Hematopoietic multipotent progenitor cell treated with erythropoietin and hydrocortisone succinate and interleukin-3 and kit ligand, for 8 days (in vitro differentiated cells): ENCODE results near the gene A2ML1.
A peak's percentile ranks its signal among the peaks of the same experiment; 100 is the strongest.
"Not testable (repeated sequence)": the region's sequence is repeated elsewhere in the genome, so short reads cannot be mapped to it uniquely, and the experiment has no call there.

Experiments used
- DNase-seq: peaks from one replicate; pipeline ENCODE4 v3.0.0-alpha.2; 2015

A2ML1 gene

GRCh38 chr12:8822298-8822697 is at the start of gene A2ML1:
Gene A2ML1, plus strand, starts transcription at chr12:8822621. Its CDS starts 31 bp downstream, at chr12:8822652.
- no peak for DNase-seq

GRCh38 chr12:8773461-8773860 is 49.0 kb upstream of the A2ML1 start:
- DNase-seq, result no peak

DNA sequence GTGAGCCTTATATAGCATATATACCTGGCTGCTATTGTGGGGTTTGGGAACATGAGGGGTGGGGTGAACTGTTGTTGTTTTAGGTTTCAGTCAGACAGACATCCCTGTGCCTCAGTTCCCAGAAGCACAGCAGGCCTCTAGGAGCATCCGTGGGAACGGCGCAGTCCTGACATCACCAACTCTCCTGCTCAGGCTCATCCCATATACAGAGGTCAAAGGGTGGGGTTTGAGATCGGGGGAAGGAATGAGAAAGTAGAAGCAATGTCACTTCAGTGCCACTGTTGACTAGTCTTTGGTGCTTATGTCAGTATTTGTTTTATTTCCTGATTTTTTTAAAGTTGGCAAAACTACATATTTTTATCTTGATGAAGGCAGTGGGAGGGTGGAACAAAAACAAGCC is 43.1 kb upstream of the A2ML1 start:
- DNase-seq, result peak; percentile 6

DNA sequence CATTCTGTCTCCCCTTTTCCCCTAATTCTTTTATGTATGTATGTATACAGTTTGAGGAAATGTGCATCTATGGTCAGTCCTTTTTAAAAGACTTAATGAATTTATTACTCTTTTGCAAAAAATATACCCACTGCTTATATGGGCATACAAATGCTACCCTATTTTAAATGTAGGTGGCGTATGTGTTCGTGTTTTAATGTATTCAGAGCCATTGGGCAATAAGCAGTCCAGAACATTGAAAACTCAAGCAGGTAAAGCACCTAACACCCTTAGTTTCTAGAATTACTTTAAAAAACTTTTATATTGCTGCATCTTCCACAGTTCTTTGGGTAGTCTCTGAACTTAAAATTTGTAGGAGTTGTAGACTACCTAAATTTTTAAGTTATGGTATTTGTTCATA is 42.6 kb upstream of the A2ML1 start:
- DNase-seq, result peak; percentile 58

DNA sequence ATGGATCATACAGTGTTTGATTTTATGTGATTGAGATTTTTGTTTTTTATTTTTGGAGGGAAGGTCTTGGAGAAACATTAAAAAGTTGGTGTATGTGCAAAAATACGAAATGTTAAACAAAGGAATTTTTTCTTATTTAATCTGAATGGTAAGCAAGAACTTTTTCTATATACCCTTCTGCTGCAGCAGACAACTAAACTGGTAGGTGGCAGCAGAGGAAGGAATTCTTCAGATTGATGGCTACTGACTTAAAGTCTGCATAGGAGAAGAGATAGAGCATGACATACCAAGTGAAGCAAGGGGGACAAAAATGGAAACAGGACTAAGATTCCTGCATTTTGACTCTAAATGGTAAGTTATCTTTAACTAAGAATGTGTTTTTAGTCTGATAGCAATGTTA is 42.0 kb upstream of the A2ML1 start:
- peak; percentile 86 for DNase-seq

- DNase-seq, result peak; percentile 94
Observed at GRCh38 chr12:8781381-8782127, 40.9 kb upstream of the A2ML1 start.

DNA sequence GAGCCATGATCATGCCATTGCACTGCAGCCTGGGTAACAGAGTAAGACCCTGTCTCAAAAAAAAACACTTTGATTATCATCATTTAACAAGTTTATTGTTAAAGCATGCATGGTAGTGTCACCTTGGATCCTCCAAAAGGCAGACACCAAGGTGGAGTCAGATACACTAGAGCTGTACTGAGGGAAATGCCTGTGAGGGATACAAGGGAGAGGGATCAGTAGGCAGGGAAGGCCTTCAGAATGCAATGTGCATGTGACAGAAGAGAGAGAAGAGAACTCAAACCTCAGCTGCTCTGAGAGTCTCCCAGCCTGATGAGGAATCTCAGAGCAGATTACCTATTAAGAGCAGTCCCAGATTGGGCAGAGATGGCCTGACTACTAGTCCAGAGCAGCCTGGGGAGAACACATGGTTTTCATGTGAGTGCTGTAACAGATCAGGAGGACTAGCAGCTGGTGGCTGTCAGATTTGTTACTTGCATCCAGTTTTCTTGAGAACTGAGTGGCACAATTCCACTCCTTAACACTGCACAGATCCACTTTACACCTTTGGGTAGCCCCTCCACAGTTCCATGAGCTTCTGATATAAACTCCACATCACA is 38.0 kb upstream of the A2ML1 start:
- no peak for DNase-seq

DNA sequence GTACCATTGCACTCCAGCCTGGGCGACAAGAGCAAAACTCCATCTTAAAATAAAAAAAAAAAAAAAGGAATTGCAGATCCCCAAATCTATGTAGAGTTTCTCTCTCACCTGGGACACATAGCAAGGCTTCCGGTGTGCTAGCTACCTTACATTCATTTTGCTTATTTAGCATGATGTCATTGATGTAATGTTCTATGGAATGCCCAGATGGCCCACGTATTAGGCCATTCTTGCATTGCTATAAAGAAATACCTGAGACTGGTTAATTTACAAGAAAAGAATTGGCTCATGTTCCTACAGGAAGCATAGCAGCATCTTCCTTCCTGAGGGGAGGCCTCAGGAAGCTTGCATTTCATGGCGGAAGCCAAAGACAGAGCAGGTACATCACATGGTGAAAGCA is 36.9 kb upstream of the A2ML1 start:
- DNase-seq, result no peak

- DNase-seq, result not testable (repeated sequence)
Observed at GRCh38 chr12:8787206-8787605, 35.2 kb upstream of the A2ML1 start.

GRCh38 chr12:8788706-8789105 is 33.7 kb upstream of the A2ML1 start:
- not testable (repeated sequence) for DNase-seq

GRCh38 chr12:8789341-8790013 is 32.9 kb upstream of the A2ML1 start:
- DNase-seq, result not testable (repeated sequence)

DNA sequence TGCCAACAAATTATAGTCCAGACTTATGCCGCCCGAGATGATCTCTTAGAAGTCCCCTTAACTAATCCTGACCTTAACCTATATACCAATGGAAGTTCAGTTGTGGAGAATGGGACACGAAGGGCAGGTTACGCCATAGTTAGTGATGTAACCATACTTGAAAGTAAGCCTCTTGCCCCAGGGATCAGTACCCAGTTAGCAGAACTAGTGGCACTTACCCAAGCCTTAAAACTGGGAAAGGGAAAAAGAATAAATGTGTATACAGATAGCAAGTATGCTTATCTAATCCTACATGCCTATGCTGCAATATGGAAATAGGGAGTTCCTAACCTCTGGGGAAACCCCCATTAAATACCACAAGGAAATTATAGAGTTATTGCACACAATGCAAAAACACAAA is 29.2 kb upstream of the A2ML1 start:
- peak; percentile 56 for DNase-seq

DNA sequence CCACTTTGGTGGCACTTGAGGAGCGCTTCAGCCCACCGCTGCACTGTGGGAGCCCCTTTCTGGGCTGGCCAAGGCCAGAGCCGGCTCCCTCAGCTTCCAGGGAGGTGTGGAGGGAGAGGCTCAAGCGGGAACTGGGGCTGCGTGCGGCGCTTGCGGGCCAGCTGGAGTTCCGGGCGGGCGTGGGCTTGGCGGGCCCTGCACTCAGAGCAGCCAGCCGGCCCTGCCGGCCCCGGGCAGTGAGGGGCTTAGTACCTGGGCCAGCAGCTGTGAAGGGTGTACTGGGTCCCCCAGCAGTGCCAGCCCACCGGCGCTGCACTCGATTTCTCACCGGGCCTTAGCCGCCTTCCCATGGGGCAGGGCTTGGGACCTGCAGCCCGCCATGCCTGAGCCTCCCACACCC is 27.8 kb upstream of the A2ML1 start:
- not testable (repeated sequence) for DNase-seq

DNA sequence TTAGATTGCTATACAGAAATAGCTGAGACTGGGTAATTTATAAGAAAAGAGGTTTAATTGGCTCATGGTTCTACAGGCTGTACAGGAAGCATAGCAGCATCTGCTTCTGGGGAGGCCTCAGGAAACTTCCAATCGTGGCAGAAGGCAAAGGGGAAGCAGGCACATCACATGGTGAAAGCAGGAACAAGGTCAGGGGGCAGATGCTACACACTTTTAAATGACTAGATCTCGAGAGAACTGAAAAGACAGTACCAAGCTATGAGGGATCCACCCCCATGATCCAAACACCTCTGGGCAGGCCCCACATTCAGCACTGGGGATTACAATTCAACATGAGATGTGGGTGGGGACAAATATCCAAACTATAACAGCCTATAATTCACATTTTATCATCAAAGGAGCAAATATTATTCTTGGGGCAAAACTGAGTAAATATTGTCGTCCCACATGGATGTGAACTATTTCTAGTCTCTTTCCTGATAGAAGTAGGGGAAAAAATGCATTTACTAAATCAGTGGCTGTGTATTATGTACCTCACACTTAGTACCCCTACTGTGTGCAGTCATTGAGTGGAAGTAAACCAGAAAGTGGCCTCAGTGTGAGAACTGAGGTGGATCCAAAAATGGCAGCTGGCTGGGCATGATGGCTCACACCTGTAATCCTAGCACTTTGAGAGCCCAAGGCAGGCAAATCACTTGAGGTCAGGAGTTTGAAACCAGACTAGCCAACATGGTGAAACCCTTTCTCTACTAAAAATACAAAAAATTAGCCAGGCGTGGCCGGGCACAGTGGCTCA is 25.4 kb upstream of the A2ML1 start:
- DNase-seq, result no peak

DNA sequence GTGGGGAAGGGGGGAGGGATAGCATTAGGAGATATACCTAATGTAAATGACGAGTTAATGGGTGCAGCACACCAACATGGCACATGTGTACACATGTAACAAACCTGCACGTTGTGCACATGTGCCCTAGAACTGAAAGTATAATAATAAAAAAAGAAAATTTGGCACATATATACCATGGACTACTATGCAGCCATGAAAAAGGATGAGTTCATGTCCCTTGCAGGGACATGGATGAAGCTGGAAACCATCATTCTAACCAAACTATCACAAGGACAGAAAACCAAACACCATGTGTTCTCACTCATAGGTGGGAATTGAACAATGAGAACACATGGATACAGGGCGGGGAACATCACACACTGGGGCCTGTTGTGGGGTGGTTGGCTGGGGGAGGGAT is 21.2 kb upstream of the A2ML1 start:
- DNase-seq, result not testable (repeated sequence)

DNA sequence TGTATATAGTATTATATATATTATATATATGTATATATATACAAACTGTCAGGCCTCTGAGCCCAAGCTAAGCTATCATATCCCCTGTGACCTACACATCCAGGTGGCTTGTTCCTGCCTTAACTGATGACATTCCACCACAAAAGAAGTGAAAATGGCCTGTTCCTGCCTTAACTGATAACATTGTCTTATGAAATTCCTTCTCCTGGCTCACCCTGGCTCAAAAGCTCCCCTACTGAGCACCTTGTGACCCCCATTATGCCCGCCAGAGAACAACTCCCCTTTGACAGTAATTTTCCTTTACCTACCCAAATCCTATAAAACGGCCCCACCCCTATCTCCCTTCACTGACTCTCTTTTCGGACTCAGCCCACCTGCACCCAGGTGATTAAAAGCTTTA is 17.6 kb upstream of the A2ML1 start:
- DNase-seq, result not testable (repeated sequence)

DNA sequence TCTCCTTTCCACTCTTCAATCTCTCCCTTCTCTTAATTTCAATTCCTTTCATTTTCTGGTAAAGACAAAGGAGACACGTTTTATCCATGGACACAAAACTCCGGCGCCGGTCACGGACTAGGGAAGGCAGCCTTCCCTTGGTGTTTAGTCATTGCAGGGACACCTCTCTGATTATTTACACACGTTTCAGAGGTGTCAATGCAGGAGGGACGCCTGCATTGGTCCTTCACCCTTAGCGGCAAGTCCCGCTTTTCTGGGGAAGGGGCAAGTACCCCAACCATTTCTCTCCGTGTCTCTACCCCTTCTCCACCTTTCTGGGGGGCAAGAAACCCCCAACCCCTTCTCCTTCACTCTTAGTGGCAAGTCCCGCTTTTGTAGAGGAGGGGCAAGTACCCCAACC is 16.9 kb upstream of the A2ML1 start:
- not testable (repeated sequence) for DNase-seq

DNA sequence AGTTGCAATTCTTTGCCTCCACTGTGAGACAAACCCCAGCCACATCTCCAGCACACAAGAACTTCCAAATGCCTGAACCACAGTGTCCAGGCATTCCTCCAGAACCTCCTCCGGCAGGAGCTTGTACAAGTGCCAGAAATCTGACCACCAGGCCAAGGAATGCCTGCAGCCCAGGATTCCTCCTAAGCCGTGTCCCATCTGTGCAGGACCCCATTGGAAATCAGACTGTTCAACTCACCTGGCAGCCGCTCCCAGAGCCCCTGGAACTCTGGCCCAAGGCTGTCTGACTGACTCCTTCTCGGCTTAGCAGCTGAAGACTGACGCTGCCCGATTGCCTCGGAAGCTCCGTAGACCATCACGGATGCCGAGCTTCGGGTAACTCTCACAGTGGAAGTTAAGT is 15.3 kb upstream of the A2ML1 start:
- DNase-seq, result not testable (repeated sequence)

- not testable (repeated sequence) for DNase-seq
Observed at GRCh38 chr12:8810112-8810511, 12.3 kb upstream of the A2ML1 start.

GRCh38 chr12:8813572-8814357 is 8.7 kb upstream of the A2ML1 start:
- peak; percentile 32 for DNase-seq

GRCh38 chr12:8816448-8817050 is 5.9 kb upstream of the A2ML1 start:
- peak; percentile 95 for DNase-seq

DNA sequence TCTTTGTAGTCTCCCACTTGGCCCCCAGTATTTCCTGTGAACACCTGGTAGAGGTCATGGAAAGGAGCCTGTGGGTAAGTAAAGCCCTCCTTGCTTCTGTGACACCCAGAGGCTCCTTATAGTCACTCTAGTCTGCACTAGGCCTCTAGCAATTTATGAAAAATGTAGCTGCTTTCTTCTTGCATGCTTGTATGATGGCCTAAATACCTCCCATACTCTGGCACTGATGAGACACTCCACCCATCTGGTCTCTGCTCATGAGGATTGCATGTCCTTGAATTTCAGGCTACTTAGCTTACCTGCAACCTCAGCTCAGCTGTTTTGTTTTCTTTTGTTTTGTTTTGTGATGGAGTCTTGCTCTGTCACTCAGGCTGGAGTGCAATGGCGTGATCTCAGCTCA is 4.6 kb upstream of the A2ML1 start:
- peak; percentile 47 for DNase-seq
